ENCODE results near the gene PTCRA. TPM values are rescaled to one million over a fixed set of nuclear protein-coding genes. Genes with fewer than 3 reads are reported as not detected.

Gene PTCRA
- total RNA-seq, 1 experiment from 2014 or later = not detected

- ChIA-PET RAD21 (ENCODE audit: low non-redundant PET in 1 of 2, low total read pairs in 2 of 2, uncharacterized antibody in 2 of 2, unreplicated experiment in 2 of 2) (no interaction called here), POLR2A (interaction anchor here (1.6 to 1.8 kb wide), 2 partner anchors 9 to 10 kb away, joined by 5 to 10 read pairs; partner anchors contain the start of gene RPL7L1), CTCF (no interaction called here)
- Histone ChIP-seq H3K9me3 (ENCODE audit: control insufficient read depth in 1 of 2, insufficient read depth in 1 of 2, low read depth in 1 of 2, low read length in 2 of 2) (no peaks in the 10 kb centered on the region), H3K79me2 (ENCODE audit: insufficient read depth, low read length) (peaks cover 12% of the 10 kb centered on the region), H2AFZ (ENCODE audit: low read depth, low read length, poor library complexity, severe bottlenecking) (no peak overlapping the region), H3K4me2 (ENCODE audit: low read length) (peak overlapping the region; percentile 87), H3K36me3 (ENCODE audit: control insufficient read depth in 1 of 2, insufficient read depth in 2 of 2, low read length in 2 of 2) (peaks cover 10% of the 10 kb centered on the region in 2 experiments; a peak in 3 of 4 replicates), H3K4me1 (ENCODE audit: control insufficient read depth in 1 of 2, insufficient read depth in 2 of 2, low read length in 2 of 2) (peaks cover 3 to 18% of the 10 kb centered on the region in 2 experiments; a peak in 3 of 4 replicates), H3K9ac (ENCODE audit: low read length) (peak overlapping the region; percentile 92), H3K4me3 (replicated peaks in 1 of 2; ENCODE audit: low read depth in 1 of 2, low read length in 2 of 2) (peak overlapping the region; percentile 87 to 93), H4K20me1 (ENCODE audit: insufficient read depth) (peaks cover 2% of the 10 kb centered on the region), H3K27me3 (ENCODE audit: insufficient read depth, low read length) (no peaks in the 10 kb centered on the region), H3K27ac (ENCODE audit: low read depth, low read length) (peak overlapping the region; percentile 98), H3K9me2 (ENCODE audit: insufficient read depth) (no peaks in the 10 kb centered on the region)
- no TSS peak for BruUV-seq (replicated peaks)
- intact Hi-C loops (cut with micrococcal nuclease) = loop anchor here (5.0 kb wide), 1 partner anchor 143 kb away; the partner anchor contains the start of gene TBCC
- DNase-seq (ENCODE audit: low read depth, low spot score) (no peak), ATAC-seq (no peak)
- TF ChIP-seq SRF (IDR thresholded peaks at IDR 0.05; ENCODE audit: low read depth) (no peak), EGR1 (IDR thresholded peaks at IDR 0.05; ENCODE audit: low read depth) (no peak), REST (IDR thresholded peaks at IDR 0.05; ENCODE audit: low read depth) (no peak), SIN3A (IDR thresholded peaks at IDR 0.05; ENCODE audit: low read depth) (no peak), FOSL1 (IDR thresholded peaks at IDR 0.05; ENCODE audit: low read depth) (no peak), SP1 (IDR thresholded peaks at IDR 0.05; ENCODE audit: low read depth) (no peak), MAX (IDR thresholded peaks at IDR 0.05) (no peak), ELF1 (IDR thresholded peaks at IDR 0.05; ENCODE audit: borderline replicate concordance, low read depth) (no peak), ZFX (IDR thresholded peaks at IDR 0.05) (no peak), CBX3 (IDR thresholded peaks at IDR 0.05; ENCODE audit: low read depth) (no peak), ZNF274 (IDR thresholded peaks at IDR 0.05; ENCODE audit: low read depth, low read length) (no peak), YY1 (IDR thresholded peaks at IDR 0.05; ENCODE audit: extremely low read depth, insufficient replicate concordance, low read depth, low read length) (no peak), RAD21 (IDR thresholded peaks at IDR 0.05; ENCODE audit: low read depth) (no peak), EZH2 (IDR thresholded peaks at IDR 0.05) (no peak)
Measured at GRCh38 chr6:42889815-42890214, 26.0 kb upstream of the PTCRA start.
